WTC11 (cell line): ENCODE data around the gene KANSL1L. TPM values are rescaled to one million over a fixed set of nuclear protein-coding genes. Genes with fewer than 3 reads are reported as not detected.

ENCODE experiments used
- ATAC-seq: fragments of 200-7000 bp; cut with Tn5 transposase; 2 replicates; pipeline ENCODE4 v1.10.0; 2021; ENCODE audit warnings: mild to moderate bottlenecking, moderate library complexity
- CTCF ChIA-PET: fragments of 300-600 bp; sonication (Branson Sonifier 250); formaldehyde crosslinking; loops from one replicate; lab custom pipeline; 2021; ENCODE audit warnings: antibody characterized with exemption; lab: Charles Lee
- POLR2A ChIA-PET: fragments of 350-600 bp; sonication (Branson Sonifier 250); formaldehyde crosslinking; loops from one replicate; lab custom pipeline; 2021; ENCODE audit warnings: antibody characterized with exemption; lab: Charles Lee
- DNase-seq: peaks from one replicate; pipeline ENCODE4 v3.0.0; 2021; ENCODE audit warnings: low spot score
- H3K27ac Mint-ChIP-seq: 2 replicates; pipeline ENCODE4 v1.8.0; 2021; ENCODE audit warnings: mixed read lengths
- H3K27me3 Mint-ChIP-seq: 2 replicates; pipeline ENCODE4 v1.8.0; 2021; ENCODE audit warnings: low read depth, mild to moderate bottlenecking, moderate library complexity, mixed read lengths
- H3K36me3 Mint-ChIP-seq: 2 replicates; pipeline ENCODE4 v1.8.0; 2021; ENCODE audit warnings: mixed read lengths
- H3K4me1 Mint-ChIP-seq: 2 replicates; pipeline ENCODE4 v1.8.0; 2022; ENCODE audit warnings: mixed read lengths
- H3K4me3 Mint-ChIP-seq: 2 replicates; pipeline ENCODE4 v1.8.0; 2021; ENCODE audit warnings: mild to moderate bottlenecking, moderate library complexity, mixed read lengths
- H3K9me3 Mint-ChIP-seq: 2 replicates; pipeline ENCODE4 v1.8.0; 2021; ENCODE audit warnings: mixed read lengths
- IRF2 ChIP-seq: sonication (generic); formaldehyde crosslinking; IDR thresholded peaks from 2 replicates; pipeline ENCODE4 v1.8.0; 2022; ENCODE audit warnings: low read depth, missing genetic modification reagents, borderline replicate concordance
- NFATC4 ChIP-seq: fragments of 250-450 bp; sonication (Bioruptor Pico); IDR thresholded peaks from 2 replicates; pipeline ENCODE4 v1.9.0; 2021; ENCODE audit warnings: mild to moderate bottlenecking
- NR2C2 ChIP-seq: sonication (generic); formaldehyde crosslinking; IDR thresholded peaks from 2 replicates; pipeline ENCODE4 v1.8.0; 2022; ENCODE audit warnings: mild to moderate bottlenecking, missing genetic modification reagents
- PRRX2 ChIP-seq: fragments of 250-450 bp; sonication (Bioruptor Pico); IDR thresholded peaks from 2 replicates; pipeline ENCODE4 v1.8.0; 2021; ENCODE audit warnings: mild to moderate bottlenecking
- SMAD4 ChIP-seq: sonication (generic); formaldehyde crosslinking; IDR thresholded peaks from 2 replicates; pipeline ENCODE4 v1.8.0; 2022; ENCODE audit warnings: mild to moderate bottlenecking, missing genetic modification reagents
- TP53 ChIP-seq: sonication (generic); formaldehyde crosslinking; IDR thresholded peaks from 2 replicates; pipeline ENCODE4 v1.8.1; 2023; ENCODE audit warnings: mild to moderate bottlenecking, missing genetic modification reagents
- total RNA-seq: library from RNA; stranded (reverse); gene quantifications from 3 replicates; pipeline ENCODE4 v1.2.3, GENCODE V29; 2021
- TF ChIP-seq, protein P1 (sequence below): sonication (generic); formaldehyde crosslinking; conservative IDR thresholded peaks from 2 replicates; pipeline ENCODE4 v1.8.1; 2022; ENCODE audit warnings: mild to moderate bottlenecking, missing genetic modification reagents
- TF ChIP-seq, protein P2 (sequence below): fragments of 250-450 bp; sonication (Bioruptor Pico); conservative IDR thresholded peaks from 2 replicates; pipeline ENCODE4 v1.9.0; 2021; ENCODE audit warnings: mild to moderate bottlenecking
- TF ChIP-seq, protein P3 (sequence below): sonication (generic); formaldehyde crosslinking; IDR thresholded peaks from 2 replicates; pipeline ENCODE4 v1.8.1; 2022; ENCODE audit warnings: missing genetic modification reagents, borderline replicate concordance
- TF ChIP-seq, protein P4 (sequence below): sonication (generic); formaldehyde crosslinking; IDR thresholded peaks from 2 replicates; pipeline ENCODE4 v1.8.1; 2023; ENCODE audit warnings: mild to moderate bottlenecking, moderate library complexity, missing genetic modification reagents
- TF ChIP-seq, protein P5 (sequence below): fragments of 200-600 bp; IDR thresholded peaks from 2 replicates; pipeline ENCODE4 v1.8.0; 2022; ENCODE audit warnings: antibody characterized with exemption
- TF ChIP-seq, protein P6 (sequence below): fragments of 250-450 bp; sonication (Bioruptor Pico); IDR thresholded peaks from 2 replicates; pipeline ENCODE4 v1.8.0; 2021; ENCODE audit warnings: mild to moderate bottlenecking
- TF ChIP-seq, protein P7 (sequence below): sonication (generic); formaldehyde crosslinking; IDR thresholded peaks from 2 replicates; pipeline ENCODE4 v1.8.0; 2022; ENCODE audit warnings: mild to moderate bottlenecking, missing genetic modification reagents
- TF ChIP-seq, protein P8 (sequence below): fragments of 250-450 bp; sonication (Bioruptor Pico); IDR thresholded peaks from 2 replicates; pipeline ENCODE4 v1.9.0; 2021; ENCODE audit warnings: mild to moderate bottlenecking
- TF ChIP-seq, protein P9 (sequence below): sonication (generic); formaldehyde crosslinking; IDR thresholded peaks from 2 replicates; pipeline ENCODE4 v1.8.0; 2023; ENCODE audit warnings: mild to moderate bottlenecking, missing genetic modification reagents

The KANSL1L gene
- total RNA-seq, 1 experiment from 2014 or later, result 11.4 TPM

DNA sequence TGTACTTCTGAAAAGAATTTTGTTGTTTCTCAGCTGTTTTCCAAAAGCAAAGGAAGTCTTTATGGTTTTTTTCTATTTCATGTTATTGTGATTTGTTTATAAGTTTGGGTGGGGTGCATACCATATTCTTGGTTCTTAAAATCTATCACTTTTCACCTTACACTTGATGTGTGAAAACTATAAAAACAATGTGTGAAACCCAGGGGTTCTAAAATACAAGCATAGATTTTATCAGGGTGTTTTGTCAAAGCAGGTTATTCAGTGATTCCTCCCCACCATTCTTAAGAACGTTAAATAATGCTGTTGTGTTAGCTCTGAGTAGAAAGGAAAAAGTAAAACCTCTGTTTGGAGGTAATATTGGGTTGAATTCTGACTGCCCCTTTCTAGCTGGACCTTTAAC is 151.1 kb downstream of the KANSL1L start:
- Mint-ChIP-seq H3K4me1 (no peaks in the 10 kb centered on the region), H3K9me3 (no peaks in the 10 kb centered on the region), H3K27ac (no peak overlapping the region), H3K27me3 (no peaks in the 10 kb centered on the region), H3K4me3 (no peak overlapping the region), H3K36me3 (peaks cover 67% of the 10 kb centered on the region)
- POLR2A ChIA-PET, result no interaction called here
- ATAC-seq (no peak), DNase-seq (no peak)
- CTCF ChIA-PET, result no interaction called here
- TF ChIP-seq, protein P1, sequence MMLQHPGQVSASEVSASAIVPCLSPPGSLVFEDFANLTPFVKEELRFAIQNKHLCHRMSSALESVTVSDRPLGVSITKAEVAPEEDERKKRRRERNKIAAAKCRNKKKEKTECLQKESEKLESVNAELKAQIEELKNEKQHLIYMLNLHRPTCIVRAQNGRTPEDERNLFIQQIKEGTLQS (CRISPR knock-in tag), result no peak
- TF ChIP-seq, protein P2, sequence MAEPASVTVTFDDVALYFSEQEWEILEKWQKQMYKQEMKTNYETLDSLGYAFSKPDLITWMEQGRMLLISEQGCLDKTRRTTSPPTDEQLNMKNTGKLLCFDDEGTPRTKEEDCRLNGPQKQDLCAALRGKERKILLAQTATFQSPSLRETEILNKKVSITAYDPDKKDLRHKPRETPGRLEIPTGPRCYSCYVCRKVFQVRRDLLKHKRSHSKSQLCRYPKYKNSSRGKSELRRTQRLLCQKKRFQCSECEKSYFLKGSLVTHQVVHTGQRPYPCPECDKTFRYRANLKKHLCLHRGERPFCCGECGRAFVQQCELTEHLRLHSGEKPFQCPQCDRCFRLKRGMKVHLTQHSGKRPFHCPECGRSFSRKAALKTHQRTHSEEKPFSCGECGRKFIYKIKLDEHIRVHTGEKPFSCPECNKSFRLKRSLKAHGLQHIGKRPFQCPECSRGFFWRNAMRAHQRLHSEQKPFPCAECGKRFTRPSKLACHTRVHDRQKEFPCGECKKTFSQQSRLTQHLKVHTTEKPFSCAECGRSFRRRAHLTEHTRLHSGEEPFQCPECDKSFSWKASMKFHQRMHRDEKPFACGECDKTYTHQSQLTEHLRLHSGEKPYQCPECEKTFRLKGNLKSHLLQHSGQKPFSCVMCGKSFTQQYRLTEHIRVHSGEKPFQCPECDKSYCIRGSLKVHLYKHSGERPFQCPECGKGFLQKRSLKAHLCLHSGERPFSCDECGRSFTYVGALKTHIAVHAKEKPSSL, result no peak
- TF ChIP-seq, protein P3, sequence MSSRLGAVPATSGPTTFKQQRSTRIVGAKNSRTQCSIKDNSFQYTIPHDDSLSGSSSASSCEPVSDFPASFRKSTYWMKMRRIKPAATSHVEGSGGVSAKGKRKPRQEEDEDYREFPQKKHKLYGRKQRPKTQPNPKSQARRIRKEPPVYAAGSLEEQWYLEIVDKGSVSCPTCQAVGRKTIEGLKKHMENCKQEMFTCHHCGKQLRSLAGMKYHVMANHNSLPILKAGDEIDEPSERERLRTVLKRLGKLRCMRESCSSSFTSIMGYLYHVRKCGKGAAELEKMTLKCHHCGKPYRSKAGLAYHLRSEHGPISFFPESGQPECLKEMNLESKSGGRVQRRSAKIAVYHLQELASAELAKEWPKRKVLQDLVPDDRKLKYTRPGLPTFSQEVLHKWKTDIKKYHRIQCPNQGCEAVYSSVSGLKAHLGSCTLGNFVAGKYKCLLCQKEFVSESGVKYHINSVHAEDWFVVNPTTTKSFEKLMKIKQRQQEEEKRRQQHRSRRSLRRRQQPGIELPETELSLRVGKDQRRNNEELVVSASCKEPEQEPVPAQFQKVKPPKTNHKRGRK (CRISPR knock-in tag), result no peak
- TF ChIP-seq, protein P4, sequence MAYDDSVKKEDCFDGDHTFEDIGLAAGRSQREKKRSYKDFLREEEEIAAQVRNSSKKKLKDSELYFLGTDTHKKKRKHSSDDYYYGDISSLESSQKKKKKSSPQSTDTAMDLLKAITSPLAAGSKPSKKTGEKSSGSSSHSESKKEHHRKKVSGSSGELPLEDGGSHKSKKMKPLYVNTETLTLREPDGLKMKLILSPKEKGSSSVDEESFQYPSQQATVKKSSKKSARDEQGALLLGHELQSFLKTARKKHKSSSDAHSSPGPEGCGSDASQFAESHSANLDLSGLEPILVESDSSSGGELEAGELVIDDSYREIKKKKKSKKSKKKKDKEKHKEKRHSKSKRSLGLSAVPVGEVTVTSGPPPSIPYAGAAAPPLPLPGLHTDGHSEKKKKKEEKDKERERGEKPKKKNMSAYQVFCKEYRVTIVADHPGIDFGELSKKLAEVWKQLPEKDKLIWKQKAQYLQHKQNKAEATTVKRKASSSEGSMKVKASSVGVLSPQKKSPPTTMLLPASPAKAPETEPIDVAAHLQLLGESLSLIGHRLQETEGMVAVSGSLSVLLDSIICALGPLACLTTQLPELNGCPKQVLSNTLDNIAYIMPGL (CRISPR knock-in tag), result no peak

DNA sequence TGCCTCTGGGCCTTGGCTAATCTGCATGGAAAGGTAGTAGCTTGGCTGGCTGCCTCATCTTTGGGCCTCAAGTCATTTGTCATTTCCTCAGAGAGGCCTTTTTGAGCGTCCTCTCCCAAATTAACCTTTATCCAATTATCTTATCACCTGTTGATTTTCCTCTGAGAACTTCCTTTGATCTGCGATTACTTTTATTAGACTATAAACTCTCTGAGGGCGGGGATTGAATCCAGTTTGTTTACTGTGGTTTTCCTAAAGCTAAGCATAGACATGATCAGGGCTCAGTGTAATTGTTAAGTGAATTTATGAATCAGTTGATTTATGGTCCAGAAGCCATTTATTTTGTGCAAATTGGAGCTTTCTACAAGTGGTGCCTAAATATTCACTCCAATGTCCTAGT is 161.3 kb downstream of the KANSL1L start:
- DNase-seq (no peak), ATAC-seq (no peak)
- POLR2A ChIA-PET, result no interaction called here
- Mint-ChIP-seq H3K4me3 (no peak overlapping the region), H3K27ac (no peak overlapping the region), H3K4me1 (peaks cover 4% of the 10 kb centered on the region), H3K36me3 (peaks cover 39% of the 10 kb centered on the region), H3K9me3 (no peaks in the 10 kb centered on the region), H3K27me3 (no peaks in the 10 kb centered on the region)
- CTCF ChIA-PET, result interaction anchor here (1.5 kb wide), 1 partner anchor 189 kb away, joined by 5 read pairs; no protein-coding TSS in a partner anchor
- TF ChIP-seq NFATC4 (CRISPR knock-in tag) (no peak), PRRX2 (no peak), TP53 (CRISPR knock-in tag) (no peak), SMAD4 (no peak), IRF2 (CRISPR knock-in tag) (no peak), NR2C2 (CRISPR knock-in tag) (no peak)
- TF ChIP-seq, protein P5, sequence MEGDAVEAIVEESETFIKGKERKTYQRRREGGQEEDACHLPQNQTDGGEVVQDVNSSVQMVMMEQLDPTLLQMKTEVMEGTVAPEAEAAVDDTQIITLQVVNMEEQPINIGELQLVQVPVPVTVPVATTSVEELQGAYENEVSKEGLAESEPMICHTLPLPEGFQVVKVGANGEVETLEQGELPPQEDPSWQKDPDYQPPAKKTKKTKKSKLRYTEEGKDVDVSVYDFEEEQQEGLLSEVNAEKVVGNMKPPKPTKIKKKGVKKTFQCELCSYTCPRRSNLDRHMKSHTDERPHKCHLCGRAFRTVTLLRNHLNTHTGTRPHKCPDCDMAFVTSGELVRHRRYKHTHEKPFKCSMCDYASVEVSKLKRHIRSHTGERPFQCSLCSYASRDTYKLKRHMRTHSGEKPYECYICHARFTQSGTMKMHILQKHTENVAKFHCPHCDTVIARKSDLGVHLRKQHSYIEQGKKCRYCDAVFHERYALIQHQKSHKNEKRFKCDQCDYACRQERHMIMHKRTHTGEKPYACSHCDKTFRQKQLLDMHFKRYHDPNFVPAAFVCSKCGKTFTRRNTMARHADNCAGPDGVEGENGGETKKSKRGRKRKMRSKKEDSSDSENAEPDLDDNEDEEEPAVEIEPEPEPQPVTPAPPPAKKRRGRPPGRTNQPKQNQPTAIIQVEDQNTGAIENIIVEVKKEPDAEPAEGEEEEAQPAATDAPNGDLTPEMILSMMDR, result no peak
- TF ChIP-seq, protein P4 (CRISPR knock-in tag), result no peak
- TF ChIP-seq, protein P6, sequence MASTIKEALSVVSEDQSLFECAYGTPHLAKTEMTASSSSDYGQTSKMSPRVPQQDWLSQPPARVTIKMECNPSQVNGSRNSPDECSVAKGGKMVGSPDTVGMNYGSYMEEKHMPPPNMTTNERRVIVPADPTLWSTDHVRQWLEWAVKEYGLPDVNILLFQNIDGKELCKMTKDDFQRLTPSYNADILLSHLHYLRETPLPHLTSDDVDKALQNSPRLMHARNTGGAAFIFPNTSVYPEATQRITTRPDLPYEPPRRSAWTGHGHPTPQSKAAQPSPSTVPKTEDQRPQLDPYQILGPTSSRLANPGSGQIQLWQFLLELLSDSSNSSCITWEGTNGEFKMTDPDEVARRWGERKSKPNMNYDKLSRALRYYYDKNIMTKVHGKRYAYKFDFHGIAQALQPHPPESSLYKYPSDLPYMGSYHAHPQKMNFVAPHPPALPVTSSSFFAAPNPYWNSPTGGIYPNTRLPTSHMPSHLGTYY, result no peak
- TF ChIP-seq, protein P7, sequence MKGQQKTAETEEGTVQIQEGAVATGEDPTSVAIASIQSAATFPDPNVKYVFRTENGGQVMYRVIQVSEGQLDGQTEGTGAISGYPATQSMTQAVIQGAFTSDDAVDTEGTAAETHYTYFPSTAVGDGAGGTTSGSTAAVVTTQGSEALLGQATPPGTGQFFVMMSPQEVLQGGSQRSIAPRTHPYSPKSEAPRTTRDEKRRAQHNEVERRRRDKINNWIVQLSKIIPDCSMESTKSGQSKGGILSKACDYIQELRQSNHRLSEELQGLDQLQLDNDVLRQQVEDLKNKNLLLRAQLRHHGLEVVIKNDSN, result no peak
- TF ChIP-seq, protein P8, sequence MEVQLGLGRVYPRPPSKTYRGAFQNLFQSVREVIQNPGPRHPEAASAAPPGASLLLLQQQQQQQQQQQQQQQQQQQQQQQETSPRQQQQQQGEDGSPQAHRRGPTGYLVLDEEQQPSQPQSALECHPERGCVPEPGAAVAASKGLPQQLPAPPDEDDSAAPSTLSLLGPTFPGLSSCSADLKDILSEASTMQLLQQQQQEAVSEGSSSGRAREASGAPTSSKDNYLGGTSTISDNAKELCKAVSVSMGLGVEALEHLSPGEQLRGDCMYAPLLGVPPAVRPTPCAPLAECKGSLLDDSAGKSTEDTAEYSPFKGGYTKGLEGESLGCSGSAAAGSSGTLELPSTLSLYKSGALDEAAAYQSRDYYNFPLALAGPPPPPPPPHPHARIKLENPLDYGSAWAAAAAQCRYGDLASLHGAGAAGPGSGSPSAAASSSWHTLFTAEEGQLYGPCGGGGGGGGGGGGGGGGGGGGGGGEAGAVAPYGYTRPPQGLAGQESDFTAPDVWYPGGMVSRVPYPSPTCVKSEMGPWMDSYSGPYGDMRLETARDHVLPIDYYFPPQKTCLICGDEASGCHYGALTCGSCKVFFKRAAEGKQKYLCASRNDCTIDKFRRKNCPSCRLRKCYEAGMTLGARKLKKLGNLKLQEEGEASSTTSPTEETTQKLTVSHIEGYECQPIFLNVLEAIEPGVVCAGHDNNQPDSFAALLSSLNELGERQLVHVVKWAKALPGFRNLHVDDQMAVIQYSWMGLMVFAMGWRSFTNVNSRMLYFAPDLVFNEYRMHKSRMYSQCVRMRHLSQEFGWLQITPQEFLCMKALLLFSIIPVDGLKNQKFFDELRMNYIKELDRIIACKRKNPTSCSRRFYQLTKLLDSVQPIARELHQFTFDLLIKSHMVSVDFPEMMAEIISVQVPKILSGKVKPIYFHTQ (CRISPR knock-in tag), result no peak
- TF ChIP-seq, protein P9, sequence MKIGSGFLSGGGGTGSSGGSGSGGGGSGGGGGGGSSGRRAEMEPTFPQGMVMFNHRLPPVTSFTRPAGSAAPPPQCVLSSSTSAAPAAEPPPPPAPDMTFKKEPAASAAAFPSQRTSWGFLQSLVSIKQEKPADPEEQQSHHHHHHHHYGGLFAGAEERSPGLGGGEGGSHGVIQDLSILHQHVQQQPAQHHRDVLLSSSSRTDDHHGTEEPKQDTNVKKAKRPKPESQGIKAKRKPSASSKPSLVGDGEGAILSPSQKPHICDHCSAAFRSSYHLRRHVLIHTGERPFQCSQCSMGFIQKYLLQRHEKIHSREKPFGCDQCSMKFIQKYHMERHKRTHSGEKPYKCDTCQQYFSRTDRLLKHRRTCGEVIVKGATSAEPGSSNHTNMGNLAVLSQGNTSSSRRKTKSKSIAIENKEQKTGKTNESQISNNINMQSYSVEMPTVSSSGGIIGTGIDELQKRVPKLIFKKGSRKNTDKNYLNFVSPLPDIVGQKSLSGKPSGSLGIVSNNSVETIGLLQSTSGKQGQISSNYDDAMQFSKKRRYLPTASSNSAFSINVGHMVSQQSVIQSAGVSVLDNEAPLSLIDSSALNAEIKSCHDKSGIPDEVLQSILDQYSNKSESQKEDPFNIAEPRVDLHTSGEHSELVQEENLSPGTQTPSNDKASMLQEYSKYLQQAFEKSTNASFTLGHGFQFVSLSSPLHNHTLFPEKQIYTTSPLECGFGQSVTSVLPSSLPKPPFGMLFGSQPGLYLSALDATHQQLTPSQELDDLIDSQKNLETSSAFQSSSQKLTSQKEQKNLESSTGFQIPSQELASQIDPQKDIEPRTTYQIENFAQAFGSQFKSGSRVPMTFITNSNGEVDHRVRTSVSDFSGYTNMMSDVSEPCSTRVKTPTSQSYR (CRISPR knock-in tag), result no peak
